H1 (cell line): ENCODE results near the gene SCGB1D2. TPM values are rescaled to one million over a fixed set of nuclear protein-coding genes. Genes with fewer than 3 reads are reported as not detected.

Experiments used
- CTCF ChIA-PET: fragments of 300-600 bp; sonication (Branson Sonifier 250); formaldehyde crosslinking; loops from one replicate; lab custom pipeline; 2021; ENCODE audit not compliant: partially characterized antibody; lab: Charles Lee
- POLR2A ChIA-PET: fragments of 300-600 bp; sonication (Branson Sonifier 250); formaldehyde crosslinking; loops from one replicate; lab custom pipeline; 2021; ENCODE audit warnings: inconsistent platforms; ENCODE audit not compliant: partially characterized antibody; lab: Charles Lee
- DNase-seq, 2 experiments: peaks; one replicate each; pipeline versions ENCODE4 v3.0.0 to v3.0.0-alpha.2; 2010 to 2022; ENCODE audit warnings: low spot score in 2 of 2, low read depth in 1 of 2, mixed read lengths in 1 of 2
- FAIRE-seq: peaks from 2 replicates; lab custom pipeline; 2011; peaks lifted over from hg19 to GRCh38; lab: Jason Lieb, UNC
- H2AFZ ChIP-seq: 2 replicates; pipeline ENCODE4 v1.8.1; 2012; ENCODE audit warnings: low read length, inconsistent platforms
- H2AK5ac ChIP-seq: 2 replicates; pipeline ENCODE4 v1.6.1; 2013; ENCODE audit warnings: low read depth, low read length
- H2BK120ac ChIP-seq: replicated peaks from 2 replicates; pipeline ENCODE3; 2013; ENCODE audit warnings: low read depth, low read length, inconsistent platforms
- H2BK12ac ChIP-seq: 2 replicates; pipeline ENCODE4 v1.6.1; 2013; ENCODE audit warnings: low read depth, low read length
- H2BK15ac ChIP-seq: 2 replicates; pipeline ENCODE4 v1.6.1; 2013; ENCODE audit warnings: low read length
- H2BK20ac ChIP-seq: 2 replicates; pipeline ENCODE4 v1.6.1; 2013; ENCODE audit warnings: low read length
- H2BK5ac ChIP-seq: 2 replicates; pipeline ENCODE4 v1.6.1; 2013; ENCODE audit warnings: low read depth, low read length
- H3K14ac ChIP-seq: 2 replicates; pipeline ENCODE4 v1.6.1; 2013; ENCODE audit warnings: inconsistent platforms; ENCODE audit not compliant: insufficient read length
- H3K18ac ChIP-seq: 2 replicates; pipeline ENCODE4 v1.6.1; 2013; ENCODE audit warnings: low read length; ENCODE audit errors: extremely low read depth
- H3K23ac ChIP-seq: 2 replicates; pipeline ENCODE4 v1.6.1; 2013; ENCODE audit warnings: inconsistent platforms; ENCODE audit not compliant: insufficient read length
- H3K23me2 ChIP-seq: 2 replicates; pipeline ENCODE4 v1.6.1; 2013; ENCODE audit warnings: low read depth, low read length
- H3K27ac ChIP-seq: 2 replicates; pipeline ENCODE4 v1.6.1; 2011; ENCODE audit warnings: low read depth, low read length, inconsistent platforms
- H3K27me3 ChIP-seq, 4 experiments: replicated peaks in 1 of 4; 1 replicate in 1 of 4; 2 replicates in 3 of 4; pipeline versions ENCODE4 v1.6.1 to v1.8.1; 2011 to 2013; ENCODE audit warnings: low read length in 3 of 4, mild to moderate bottlenecking in 3 of 4, inconsistent platforms in 2 of 4, mixed read lengths in 2 of 4, moderate library complexity in 1 of 4; ENCODE audit not compliant: control insufficient read depth in 3 of 4, insufficient read depth in 3 of 4; ENCODE audit errors: extremely low read depth in 1 of 4
- H3K36me3 ChIP-seq, 4 experiments: 2 replicates each; pipeline versions ENCODE4 v1.6.1 to v1.8.1; 2011 to 2013; ENCODE audit warnings: mild to moderate bottlenecking in 4 of 4, low read length in 3 of 4, moderate library complexity in 2 of 4, control low read depth in 1 of 4, inconsistent platforms in 1 of 4; ENCODE audit not compliant: insufficient read depth in 4 of 4, control insufficient read depth in 2 of 4
- H3K4ac ChIP-seq: replicated peaks from 2 replicates; pipeline ENCODE3; 2013; ENCODE audit warnings: low read length, low read depth, mixed read lengths, inconsistent platforms; ENCODE audit not compliant: insufficient read length
- H3K4me1 ChIP-seq, 4 experiments: replicated peaks in 1 of 4; 1 replicate in 1 of 4; 2 replicates in 3 of 4; pipeline versions ENCODE4 v1.6.1 to v1.8.1; 2011 to 2013; ENCODE audit warnings: low read length in 3 of 4, inconsistent platforms in 2 of 4, mixed read lengths in 1 of 4; ENCODE audit not compliant: insufficient read depth in 4 of 4, control insufficient read depth in 3 of 4
- H3K4me2 ChIP-seq, 2 experiments: 2 replicates each; pipeline versions ENCODE4 v1.6.1 to v1.8.1; 2011 to 2013; ENCODE audit warnings: low read depth in 2 of 2, low read length in 2 of 2, control low read depth in 1 of 2, inconsistent platforms in 1 of 2, mild to moderate bottlenecking in 1 of 2; ENCODE audit not compliant: insufficient read depth in 1 of 2
- H3K4me3 ChIP-seq, 4 experiments: fragments of 200-600, 300-600 bp in 1 of 4; sonication (generic), shearing (Covaris generic), sonication (Bioruptor Twin) in 1 of 4; 2 replicates each; pipeline versions ENCODE4 v1.5.1 to v1.8.1; 2011 to 2016; ENCODE audit warnings: low read length in 4 of 4, low read depth in 3 of 4, control low read depth in 2 of 4, inconsistent platforms in 2 of 4, mild to moderate bottlenecking in 2 of 4, mixed read lengths in 1 of 4, moderate library complexity in 1 of 4; ENCODE audit not compliant: insufficient read depth in 2 of 4; ENCODE audit errors: extremely low read depth in 1 of 4
- H3K56ac ChIP-seq: replicated peaks from 2 replicates; pipeline ENCODE3; 2013; ENCODE audit warnings: low read depth, mild to moderate bottlenecking, mixed read lengths, low read length, inconsistent platforms; ENCODE audit not compliant: insufficient read length
- H3K79me1 ChIP-seq: 2 replicates; pipeline ENCODE4 v1.6.1; 2013; ENCODE audit warnings: low read depth, low read length, control low read depth
- H3K79me2 ChIP-seq, 2 experiments: 2 replicates each; pipeline versions ENCODE4 v1.6.1 to v1.8.1; 2012 to 2013; ENCODE audit warnings: low read length in 2 of 2, mild to moderate bottlenecking in 2 of 2, inconsistent platforms in 1 of 2; ENCODE audit not compliant: insufficient read depth in 2 of 2, control insufficient read depth in 1 of 2
- H3K9ac ChIP-seq, 4 experiments: replicated peaks in 1 of 4; 1 replicate in 1 of 4; 2 replicates in 3 of 4; pipeline versions ENCODE4 v1.6.1 to v1.8.1; 2011 to 2013; ENCODE audit warnings: low read depth in 3 of 4, low read length in 3 of 4, control low read depth in 2 of 4, mild to moderate bottlenecking in 2 of 4, moderate library complexity in 2 of 4, inconsistent platforms in 1 of 4; ENCODE audit errors: extremely low read depth in 1 of 4
- H3K9me3 ChIP-seq, 2 experiments: 2 replicates each; pipeline versions ENCODE4 v1.6.1 to v1.8.1; 2012 to 2013; ENCODE audit warnings: mild to moderate bottlenecking in 2 of 2, moderate library complexity in 2 of 2, control low read depth in 1 of 2, inconsistent platforms in 1 of 2, low read depth in 1 of 2, low read length in 1 of 2, mixed read lengths in 1 of 2; ENCODE audit not compliant: insufficient read depth in 2 of 2
- H4K20me1 ChIP-seq, 2 experiments: replicated peaks in 1 of 2; 2 replicates each; pipeline versions ENCODE3 to v1.8.1; 2011 to 2013; ENCODE audit warnings: inconsistent platforms in 2 of 2, low read length in 2 of 2, mild to moderate bottlenecking in 1 of 2; ENCODE audit not compliant: insufficient read depth in 2 of 2, control insufficient read depth in 1 of 2
- H4K5ac ChIP-seq: 2 replicates; pipeline ENCODE4 v1.6.1; 2013; ENCODE audit warnings: low read length, low read depth, mixed read lengths, inconsistent platforms; ENCODE audit not compliant: insufficient read length
- H4K8ac ChIP-seq: 2 replicates; pipeline ENCODE4 v1.8.0; 2013; ENCODE audit warnings: mild to moderate bottlenecking, moderate library complexity, low read length, inconsistent platforms; ENCODE audit not compliant: insufficient read depth; ENCODE audit errors: extremely low read depth
- H4K91ac ChIP-seq: replicated peaks from 2 replicates; pipeline ENCODE3; 2013; ENCODE audit warnings: low read length, mixed read lengths, inconsistent platforms; ENCODE audit not compliant: insufficient read length
- ASH2L ChIP-seq: fragments of 200-600, 300-600 bp; sonication (generic); IDR thresholded peaks from one replicate; pipeline ENCODE4 v1.7.1; 2017; ENCODE audit warnings: low read length
- KDM1A ChIP-seq: fragments of 200-600, 300-600 bp; sonication (generic); IDR thresholded peaks from 2 replicates; pipeline ENCODE4 v1.7.1; 2016; ENCODE audit warnings: mild to moderate bottlenecking, low read length, borderline replicate concordance
- POLR2AphosphoS5 ChIP-seq: IDR thresholded peaks from 2 replicates; pipeline ENCODE4 v1.6.1; 2011; ENCODE audit warnings: low read depth, low read length
- RBBP5 ChIP-seq: IDR thresholded peaks from 2 replicates; pipeline ENCODE4 v1.7.1; 2012; ENCODE audit warnings: low read depth, mild to moderate bottlenecking, inconsistent platforms, low read length, moderate library complexity, borderline replicate concordance
- RNF2 ChIP-seq: fragments of 200-900, 300-1000 bp; sonication (generic); IDR thresholded peaks from 2 replicates; pipeline ENCODE4 v1.7.1; 2016; ENCODE audit warnings: borderline replicate concordance, low read depth, mild to moderate bottlenecking, antibody characterized with exemption, low read length; ENCODE audit not compliant: poor library complexity, severe bottlenecking; ENCODE audit errors: missing control alignments
- TBP ChIP-seq: IDR thresholded peaks from 2 replicates; pipeline ENCODE4 v1.6.1; 2011; ENCODE audit warnings: low read depth, low read length, improper control_type of control experiment
- TEAD4 ChIP-seq: IDR thresholded peaks from 2 replicates; pipeline ENCODE4 v1.6.1; 2012; ENCODE audit warnings: low read depth, low read length, inconsistent platforms, mixed read lengths
- WGBS, 2 experiments: shearing (Covaris generic) in 1 of 2; methylation state at CpG; one replicate each; pipeline versions ENCODE4 v1.1.6 to v1.1.7; 2013 to 2015; ENCODE audit warnings: low lambda C conversion rate in 2 of 2, mixed read lengths in 2 of 2, inconsistent platforms in 1 of 2, low coverage in 1 of 2, missing lambda C conversion rate in 1 of 2; ENCODE audit not compliant: insufficient replicate concordance in 2 of 2, insufficient coverage in 1 of 2, insufficient read length in 1 of 2; ENCODE audit errors: extremely low coverage in 1 of 2, missing lambda C conversion rate in 1 of 2; 5-methylcytosine and 5-hydroxymethylcytosine counted together
- polyA plus RNA-seq, 7 experiments: library from polyadenylated mRNA; depleted of rRNA in 3 of 7; stranded (reverse) in 5 of 7; unstranded in 2 of 7; fragments of >200 nt in 5 of 7; fragments of 200-250 nt in 2 of 7; gene quantifications; 1 replicate in 5 of 7; 2 replicates in 1 of 7; 4 replicates in 1 of 7; pipeline versions ENCODE4 v1.2.1 to v1.2.3, GENCODE V29; 2011 to 2013; ENCODE audit warnings: missing spikeins in 2 of 7, mixed read lengths in 2 of 7
- total RNA-seq: library from RNA; stranded (reverse); fragmentation: NEBNext Ultra II Directional; extraction: Animal tissue kit (Norgen Biotek cat#: 25700); gene quantifications from 2 replicates; pipeline ENCODE4 v1.2.1, GENCODE V29; 2021
- TF ChIP-seq, protein P1 (sequence below), 3 experiments: IDR thresholded peaks; 1 replicate in 2 of 3; 2 replicates in 1 of 3; pipeline versions ENCODE4 v1.5.1 to v1.6.1; 2011; ENCODE audit warnings: low read length in 3 of 3, mild to moderate bottlenecking in 3 of 3, inconsistent platforms in 2 of 3, low read depth in 1 of 3, moderate library complexity in 1 of 3; ENCODE audit not compliant: insufficient read depth in 1 of 3; ENCODE audit errors: control extremely low read depth in 1 of 3
- TF ChIP-seq, protein P2 (sequence below): IDR thresholded peaks from 2 replicates; pipeline ENCODE4 v1.6.1; 2011; ENCODE audit warnings: low read depth, mild to moderate bottlenecking, low read length; ENCODE audit not compliant: insufficient read depth

The SCGB1D2 gene
- total and polyA plus RNA-seq, 2 of the 8 experiments (the other 6 are each of a cell fraction or from before 2014, with no cell fraction given): not detected

GRCh38 chr11:62202910-62203309, 39.1 kb upstream of the SCGB1D2 start:
- POLR2A ChIA-PET: no interaction called here
- no peak overlapping the region for H3K27ac ChIP-seq
- no peak overlapping the region for H2AK5ac ChIP-seq
- no peaks in the 10 kb centered on the region for H3K4me1 ChIP-seq
- no peaks in the 10 kb centered on the region for H4K20me1 ChIP-seq
- no peak overlapping the region for H4K91ac ChIP-seq
- DNase-seq (no peak), FAIRE-seq (no peak)
- H3K36me3 ChIP-seq: no peaks in the 10 kb centered on the region
- no peak overlapping the region for H3K56ac ChIP-seq
- no peak overlapping the region for H4K5ac ChIP-seq
- H3K27me3 ChIP-seq: no peaks in the 10 kb centered on the region
- CTCF ChIA-PET: interaction anchor here (0.6 to 1.9 kb wide), 7 partner anchors 14 to 305 kb away, joined by 3 to 11 read pairs (median 4); no protein-coding TSS in a partner anchor
- H3K79me2 ChIP-seq: no peaks in the 10 kb centered on the region
- no peaks in the 10 kb centered on the region for H3K9me3 ChIP-seq
- WGBS, 2 experiments: 88% methylated on average over 6 of the region's 6 CpGs; no CpG with 5 or more reads in 1 of the 2 experiments
- H3K79me1 ChIP-seq: no peaks in the 10 kb centered on the region
- no peak overlapping the region for H3K14ac ChIP-seq
- no peak overlapping the region for H2BK5ac ChIP-seq
- H2BK120ac ChIP-seq: no peak overlapping the region
- H3K23ac ChIP-seq: no peak overlapping the region
- H2BK20ac ChIP-seq: no peak overlapping the region
- no peak overlapping the region for H4K8ac ChIP-seq
- H3K18ac ChIP-seq: no peak overlapping the region
- no peak overlapping the region for H3K4ac ChIP-seq
- no peaks in the 10 kb centered on the region for H3K23me2 ChIP-seq
- no peak overlapping the region for H3K4me2 ChIP-seq
- H2BK12ac ChIP-seq: no peak overlapping the region
- H3K9ac ChIP-seq: no peak overlapping the region
- no peak overlapping the region for H2BK15ac ChIP-seq
- H3K4me3 ChIP-seq: no peak overlapping the region
- no peak overlapping the region for H2AFZ ChIP-seq
- TF ChIP-seq, protein P1, sequence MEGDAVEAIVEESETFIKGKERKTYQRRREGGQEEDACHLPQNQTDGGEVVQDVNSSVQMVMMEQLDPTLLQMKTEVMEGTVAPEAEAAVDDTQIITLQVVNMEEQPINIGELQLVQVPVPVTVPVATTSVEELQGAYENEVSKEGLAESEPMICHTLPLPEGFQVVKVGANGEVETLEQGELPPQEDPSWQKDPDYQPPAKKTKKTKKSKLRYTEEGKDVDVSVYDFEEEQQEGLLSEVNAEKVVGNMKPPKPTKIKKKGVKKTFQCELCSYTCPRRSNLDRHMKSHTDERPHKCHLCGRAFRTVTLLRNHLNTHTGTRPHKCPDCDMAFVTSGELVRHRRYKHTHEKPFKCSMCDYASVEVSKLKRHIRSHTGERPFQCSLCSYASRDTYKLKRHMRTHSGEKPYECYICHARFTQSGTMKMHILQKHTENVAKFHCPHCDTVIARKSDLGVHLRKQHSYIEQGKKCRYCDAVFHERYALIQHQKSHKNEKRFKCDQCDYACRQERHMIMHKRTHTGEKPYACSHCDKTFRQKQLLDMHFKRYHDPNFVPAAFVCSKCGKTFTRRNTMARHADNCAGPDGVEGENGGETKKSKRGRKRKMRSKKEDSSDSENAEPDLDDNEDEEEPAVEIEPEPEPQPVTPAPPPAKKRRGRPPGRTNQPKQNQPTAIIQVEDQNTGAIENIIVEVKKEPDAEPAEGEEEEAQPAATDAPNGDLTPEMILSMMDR (IDR thresholded peaks at IDR 0.05; ENCODE audit: control extremely low read depth in 1 of 3, insufficient read depth in 1 of 3, low read depth in 1 of 3, low read length in 3 of 3): no peak
- TF ChIP-seq KDM1A: no peak
- no peak for TF ChIP-seq RBBP5
- no peak for TF ChIP-seq RNF2
- no peak for TF ChIP-seq TEAD4
- TF ChIP-seq, protein P2, sequence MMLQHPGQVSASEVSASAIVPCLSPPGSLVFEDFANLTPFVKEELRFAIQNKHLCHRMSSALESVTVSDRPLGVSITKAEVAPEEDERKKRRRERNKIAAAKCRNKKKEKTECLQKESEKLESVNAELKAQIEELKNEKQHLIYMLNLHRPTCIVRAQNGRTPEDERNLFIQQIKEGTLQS: no peak
- TF ChIP-seq ASH2L: no peak
- TF ChIP-seq TBP: no peak
- no peak for TF ChIP-seq POLR2AphosphoS5
